ENCODE data around the gene YY1.

DNA sequence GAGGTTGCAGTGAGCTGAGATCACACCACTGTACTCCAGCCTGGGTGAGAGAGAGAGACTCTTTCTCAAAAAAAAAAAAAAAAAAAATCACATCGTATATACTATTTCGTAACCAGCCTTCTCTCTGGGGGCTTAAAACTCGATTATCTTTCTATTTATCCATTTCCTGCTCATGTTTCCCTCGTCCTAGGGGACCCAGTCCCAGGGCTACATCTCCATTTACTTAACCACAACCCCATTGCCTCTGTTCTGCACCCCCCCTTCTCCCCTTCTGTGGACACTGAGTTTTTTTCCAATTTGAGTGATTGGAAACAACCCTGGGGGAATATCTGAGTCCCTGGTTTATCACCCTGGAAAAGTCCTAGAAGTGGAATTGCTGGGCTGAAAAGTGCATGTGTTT is 36.2 kb upstream of the YY1 start:
- TF ChIP-seq, protein P1, sequence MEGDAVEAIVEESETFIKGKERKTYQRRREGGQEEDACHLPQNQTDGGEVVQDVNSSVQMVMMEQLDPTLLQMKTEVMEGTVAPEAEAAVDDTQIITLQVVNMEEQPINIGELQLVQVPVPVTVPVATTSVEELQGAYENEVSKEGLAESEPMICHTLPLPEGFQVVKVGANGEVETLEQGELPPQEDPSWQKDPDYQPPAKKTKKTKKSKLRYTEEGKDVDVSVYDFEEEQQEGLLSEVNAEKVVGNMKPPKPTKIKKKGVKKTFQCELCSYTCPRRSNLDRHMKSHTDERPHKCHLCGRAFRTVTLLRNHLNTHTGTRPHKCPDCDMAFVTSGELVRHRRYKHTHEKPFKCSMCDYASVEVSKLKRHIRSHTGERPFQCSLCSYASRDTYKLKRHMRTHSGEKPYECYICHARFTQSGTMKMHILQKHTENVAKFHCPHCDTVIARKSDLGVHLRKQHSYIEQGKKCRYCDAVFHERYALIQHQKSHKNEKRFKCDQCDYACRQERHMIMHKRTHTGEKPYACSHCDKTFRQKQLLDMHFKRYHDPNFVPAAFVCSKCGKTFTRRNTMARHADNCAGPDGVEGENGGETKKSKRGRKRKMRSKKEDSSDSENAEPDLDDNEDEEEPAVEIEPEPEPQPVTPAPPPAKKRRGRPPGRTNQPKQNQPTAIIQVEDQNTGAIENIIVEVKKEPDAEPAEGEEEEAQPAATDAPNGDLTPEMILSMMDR (IDR thresholded peaks at IDR 0.05): no peak
- TF ChIP-seq POLR2AphosphoS5 (IDR thresholded peaks at IDR 0.05): no peak
